Astrocyte of the spinal cord (primary cell): Measurements from ENCODE around the gene SLC5A1.

Experiments
- DNase-seq: peaks from one replicate; pipeline ENCODE4 v3.0.0; 2011; ENCODE audit warnings: low read depth, low spot score
- H3K4me3 ChIP-seq: 2 replicates; pipeline ENCODE4 v1.5.1; 2011; ENCODE audit warnings: low read depth, mild to moderate bottlenecking, low read length, moderate library complexity
- in situ Hi-C: cut with HindIII; loops from 2 replicates; pipeline ENCODE4 v1.10.0; 2017; ENCODE audit warnings: low sequenced_read_pairs
- TF ChIP-seq, protein P1 (sequence below): IDR thresholded peaks from 2 replicates; pipeline ENCODE4 v1.5.1; 2012; ENCODE audit warnings: low read depth, mild to moderate bottlenecking, low read length, inconsistent platforms

SLC5A1 gene

DNA sequence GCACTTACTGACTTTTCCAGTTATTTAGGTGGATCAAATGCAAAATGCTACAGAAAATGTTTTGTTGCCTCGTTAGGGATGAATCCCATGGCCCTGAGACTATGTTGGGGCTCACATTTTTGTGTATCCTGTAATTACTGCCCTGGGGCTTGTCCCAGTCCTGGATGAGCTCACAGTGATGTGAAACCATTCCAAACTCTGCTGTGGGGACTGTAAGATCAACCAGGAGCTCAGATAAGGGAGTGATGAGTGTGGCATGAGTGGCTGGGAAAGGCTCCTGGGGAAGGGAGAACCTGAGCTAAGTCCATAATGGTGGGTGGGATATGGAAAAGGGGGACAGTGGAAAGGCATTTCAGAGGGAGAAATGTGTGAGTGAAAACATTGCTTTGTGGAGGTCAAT is 54.0 kb downstream of the SLC5A1 start:
- H3K4me3 ChIP-seq = no peak overlapping the region
- TF ChIP-seq, protein P1, sequence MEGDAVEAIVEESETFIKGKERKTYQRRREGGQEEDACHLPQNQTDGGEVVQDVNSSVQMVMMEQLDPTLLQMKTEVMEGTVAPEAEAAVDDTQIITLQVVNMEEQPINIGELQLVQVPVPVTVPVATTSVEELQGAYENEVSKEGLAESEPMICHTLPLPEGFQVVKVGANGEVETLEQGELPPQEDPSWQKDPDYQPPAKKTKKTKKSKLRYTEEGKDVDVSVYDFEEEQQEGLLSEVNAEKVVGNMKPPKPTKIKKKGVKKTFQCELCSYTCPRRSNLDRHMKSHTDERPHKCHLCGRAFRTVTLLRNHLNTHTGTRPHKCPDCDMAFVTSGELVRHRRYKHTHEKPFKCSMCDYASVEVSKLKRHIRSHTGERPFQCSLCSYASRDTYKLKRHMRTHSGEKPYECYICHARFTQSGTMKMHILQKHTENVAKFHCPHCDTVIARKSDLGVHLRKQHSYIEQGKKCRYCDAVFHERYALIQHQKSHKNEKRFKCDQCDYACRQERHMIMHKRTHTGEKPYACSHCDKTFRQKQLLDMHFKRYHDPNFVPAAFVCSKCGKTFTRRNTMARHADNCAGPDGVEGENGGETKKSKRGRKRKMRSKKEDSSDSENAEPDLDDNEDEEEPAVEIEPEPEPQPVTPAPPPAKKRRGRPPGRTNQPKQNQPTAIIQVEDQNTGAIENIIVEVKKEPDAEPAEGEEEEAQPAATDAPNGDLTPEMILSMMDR = no peak
- DNase-seq = no peak
- in situ Hi-C loops = no loop called here

DNA sequence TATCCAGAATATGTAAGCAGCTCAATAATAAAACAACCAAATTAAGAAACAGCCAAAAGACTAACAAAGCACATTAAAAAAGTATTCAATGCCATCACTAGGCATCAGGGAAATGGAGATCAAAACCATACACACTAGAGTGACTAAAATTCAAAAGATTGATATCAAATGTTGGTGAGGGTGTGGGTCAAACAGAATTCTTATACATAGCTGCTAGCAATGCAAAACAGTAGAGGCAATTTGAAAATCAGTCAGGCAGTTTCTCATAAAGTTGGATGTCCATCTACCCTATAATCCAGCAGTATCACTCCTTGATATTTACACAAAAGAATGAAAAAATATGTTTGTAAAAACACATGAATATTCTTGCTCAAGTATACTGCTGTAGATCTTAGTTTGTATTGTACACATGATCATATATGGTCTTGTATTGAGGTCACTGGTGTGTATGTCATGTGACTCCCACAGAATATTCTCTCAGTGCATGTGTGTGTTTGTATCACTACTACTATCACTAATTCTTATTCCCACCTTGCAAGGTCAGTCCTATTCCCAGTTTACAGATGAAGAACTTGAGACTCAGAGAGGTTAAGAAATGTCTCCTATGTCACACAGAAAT is 54.9 kb downstream of the SLC5A1 start:
- DNase-seq = no peak
- H3K4me3 ChIP-seq = no peak overlapping the region
- TF ChIP-seq, protein P1 = no peak
- in situ Hi-C loops = no loop called here

DNA sequence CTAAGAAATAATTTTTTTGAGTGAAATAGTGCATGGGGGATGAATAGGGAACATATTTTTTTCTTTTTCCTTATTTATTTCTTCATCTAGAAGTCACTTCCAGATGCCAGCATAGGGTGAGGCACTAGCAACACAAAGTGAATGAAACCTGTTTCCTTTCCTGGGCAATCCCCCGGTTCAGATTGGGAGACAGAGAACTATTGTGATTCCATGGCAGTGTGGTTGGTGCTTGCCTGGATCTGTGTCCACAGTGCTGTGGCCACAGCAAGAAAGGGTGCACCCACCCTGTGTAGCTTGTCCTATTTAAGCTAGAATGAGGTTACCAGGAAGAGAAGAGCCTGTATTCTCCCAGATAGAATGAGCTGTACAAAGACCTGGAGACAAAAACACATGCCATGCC is 57.6 kb downstream of the SLC5A1 start:
- DNase-seq = no peak
- TF ChIP-seq, protein P1 = no peak
- in situ Hi-C loops = no loop called here
- no peak overlapping the region for H3K4me3 ChIP-seq

DNA sequence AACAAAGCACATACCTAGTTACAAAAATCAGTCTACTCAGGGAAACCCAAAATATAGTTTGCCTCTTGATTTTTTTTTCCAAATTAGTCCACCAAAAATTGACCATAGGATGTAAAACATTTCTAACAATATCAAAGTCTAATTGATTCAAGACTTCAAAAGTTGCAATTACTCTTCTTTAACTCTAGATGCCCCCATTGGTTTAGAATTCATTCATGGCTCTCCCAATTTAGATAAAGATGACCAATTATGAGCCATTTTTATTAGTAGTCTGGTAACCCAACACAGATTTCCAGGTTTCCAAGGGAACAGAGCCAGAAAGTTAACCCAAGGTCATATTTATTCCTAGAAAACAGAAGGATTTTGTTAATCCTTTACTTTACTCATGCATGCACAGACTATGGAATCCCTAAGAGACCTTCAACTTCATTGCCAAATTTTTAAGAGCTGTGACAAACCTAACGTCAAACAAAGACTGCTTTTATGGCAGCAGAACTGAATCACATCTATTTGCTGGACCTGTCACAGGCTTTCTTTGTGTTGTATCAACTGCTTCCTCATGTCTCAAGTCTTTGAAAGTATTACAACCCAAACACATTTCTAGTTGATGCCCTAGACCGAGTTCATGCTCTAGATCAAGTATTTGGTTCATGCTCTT is 60.7 kb downstream of the SLC5A1 start:
- TF ChIP-seq, protein P1 = no peak
- H3K4me3 ChIP-seq = no peak overlapping the region
- in situ Hi-C loops = no loop called here
- no peak for DNase-seq

DNA sequence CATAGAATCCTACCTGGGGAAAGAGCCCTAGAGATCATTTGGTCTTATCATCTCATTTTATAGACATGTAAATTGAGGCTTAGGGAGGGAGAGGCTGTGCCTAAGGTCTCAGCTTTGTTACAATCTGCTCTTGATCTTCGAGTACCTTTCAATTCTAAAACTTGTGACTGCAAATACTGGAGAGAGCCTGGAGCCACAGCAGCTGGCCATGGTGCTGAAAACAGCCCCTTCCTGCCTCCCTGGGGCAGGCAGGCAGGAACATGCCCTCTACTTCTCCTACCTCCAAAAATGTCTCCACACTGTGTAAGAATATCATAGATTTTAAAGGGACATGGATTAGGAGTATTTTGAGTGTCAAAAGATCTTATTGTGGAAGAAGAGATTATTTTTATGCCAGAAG is 63.9 kb downstream of the SLC5A1 start:
- TF ChIP-seq, protein P1 = no peak
- in situ Hi-C loops = no loop called here
- H3K4me3 ChIP-seq = no peak overlapping the region
- DNase-seq = peak; percentile 9

DNA sequence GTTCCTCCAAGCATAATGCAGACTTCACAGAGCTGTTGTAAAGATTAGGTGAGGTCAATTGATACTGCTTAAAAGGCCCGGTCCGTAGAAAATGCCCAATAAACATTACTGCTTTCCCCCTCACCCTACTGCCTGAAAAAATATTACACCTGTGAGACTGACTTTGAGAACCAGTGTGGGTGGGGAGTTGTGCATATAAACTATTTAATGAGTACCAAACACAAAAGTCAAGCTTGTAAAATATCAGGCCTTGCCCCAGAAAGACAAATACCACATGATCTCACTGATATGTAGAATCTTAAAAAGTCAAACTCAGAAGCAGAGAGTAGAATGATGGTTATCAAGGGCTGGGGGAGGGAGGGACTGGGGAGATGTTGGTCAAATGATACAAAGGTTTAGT is 69.3 kb downstream of the SLC5A1 start:
- TF ChIP-seq, protein P1 = no peak
- in situ Hi-C loops = no loop called here
- DNase-seq = no peak
- H3K4me3 ChIP-seq = no peak overlapping the region
